OCI-LY7 (cell line): Measurements from ENCODE around the gene ANTKMT.

Experiments
- CTCF ChIP-seq: fragments of 200-600 bp; sonication (generic); conservative IDR thresholded peaks from 2 replicates; pipeline ENCODE4 v1.5.1; 2014; ENCODE audit warnings: mild to moderate bottlenecking, antibody characterized with exemption, low read length, moderate library complexity, mixed read lengths
- EZH2phosphoT487 ChIP-seq: fragments of 200-600 bp; sonication (generic); IDR thresholded peaks from 2 replicates; pipeline ENCODE4 v1.6.1; 2018; ENCODE audit warnings: low read depth, borderline replicate concordance, mild to moderate bottlenecking, mixed run types, antibody characterized with exemption, low read length, moderate library complexity, mixed read lengths

GRCh38 chr16:747978-748746 lies 27.2 kb downstream of the ANTKMT start:
- TF ChIP-seq CTCF (no peak), EZH2phosphoT487 (no peak)
